K562 (cell line): Measurements from ENCODE around the gene SHISA5. TPM values are rescaled to one million over a fixed set of nuclear protein-coding genes. Genes with fewer than 3 reads are reported as not detected.

Source experiments
- ATAC-seq: fragments of 200-7000 bp; cut with Tn5 transposase; 3 replicates; pipeline ENCODE4 v1.9.1; 2020; ENCODE audit warnings: moderate library complexity
- BruUV-seq: library from RNA; stranded (reverse); fragments of 400-500 nt; replicated peaks from 2 replicates; lab custom pipeline; 2021; lab: Mats Ljungman, UMichigan
- CTCF ChIA-PET: fragments of 300-600 bp; formaldehyde crosslinking; extraction: SDS; loops from one replicate; lab custom pipeline; 2021; ENCODE audit warnings: low intra/inter-chr PET ratio; lab: Yijun Ruan, JAX
- POLR2A ChIA-PET: fragments of 300-600, 350-650 bp; sonication (Branson Sonifier 250); formaldehyde crosslinking; extraction: SDS; loops from one replicate; lab custom pipeline; 2021; ENCODE audit warnings: antibody characterized with exemption, inconsistent platforms; lab: Yijun Ruan, JAX
- DNase-seq, 4 experiments: peaks; one replicate each; pipeline versions ENCODE4 v3.0.0 to v3.0.0-alpha.2; 2011 to 2018; ENCODE audit warnings: low spot score in 3 of 4, mixed read lengths in 3 of 4; ENCODE audit errors: extremely low read depth in 1 of 4
- FAIRE-seq: peaks from 2 replicates; lab custom pipeline; 2011; peaks lifted over from hg19 to GRCh38; lab: Jason Lieb, UNC
- H2AFZ ChIP-seq: 2 replicates; pipeline ENCODE4 v1.6.0; 2011; ENCODE audit warnings: low read depth, low read length, control low read depth, inconsistent platforms
- H3K27ac ChIP-seq: fragments of 200-600 bp; 3 replicates; pipeline ENCODE4 v1.8.0; 2011; ENCODE audit warnings: low read depth, mild to moderate bottlenecking, control low read depth, inconsistent platforms, low read length, moderate library complexity, mixed read lengths; ENCODE audit errors: extremely low read depth
- H3K27me3 ChIP-seq, 2 experiments: fragments of 300-600 bp in 1 of 2; 2 replicates in 1 of 2; 3 replicates in 1 of 2; pipeline versions ENCODE4 v1.6.0 to v1.8.0; 2011; ENCODE audit warnings: inconsistent platforms in 2 of 2, low read length in 2 of 2, mild to moderate bottlenecking in 1 of 2, mixed read lengths in 1 of 2, moderate library complexity in 1 of 2; ENCODE audit not compliant: control insufficient read depth in 2 of 2, insufficient read depth in 2 of 2
- H3K36me3 ChIP-seq: fragments of 300-600 bp; 3 replicates; pipeline ENCODE4 v1.8.0; 2011; ENCODE audit warnings: mild to moderate bottlenecking, low read length, inconsistent platforms; ENCODE audit not compliant: control insufficient read depth, insufficient read depth
- H3K4me1 ChIP-seq, 2 experiments: fragments of 200-600 bp in 1 of 2; replicated peaks in 1 of 2; 2 replicates in 1 of 2; 3 replicates in 1 of 2; pipeline versions ENCODE4 v1.5.1 to v1.8.0; 2011; ENCODE audit warnings: inconsistent platforms in 2 of 2, low read length in 2 of 2, mild to moderate bottlenecking in 1 of 2, mixed read lengths in 1 of 2, moderate library complexity in 1 of 2; ENCODE audit not compliant: control insufficient read depth in 2 of 2, insufficient read depth in 2 of 2
- H3K4me2 ChIP-seq: 2 replicates; pipeline ENCODE4 v1.6.1; 2011; ENCODE audit warnings: low read length, control low read depth, inconsistent platforms, mixed read lengths; ENCODE audit not compliant: insufficient read depth
- H3K4me3 ChIP-seq: fragments of 200-600 bp; sonication (generic), shearing (Covaris generic); 2 replicates; pipeline ENCODE4 v1.5.1; 2016; ENCODE audit warnings: control low read depth, inconsistent platforms
- H3K79me2 ChIP-seq: fragments of 200-600 bp; 3 replicates; pipeline ENCODE4 v1.8.0; 2011; ENCODE audit warnings: low read length, inconsistent platforms; ENCODE audit not compliant: control insufficient read depth, insufficient read depth
- H3K9ac ChIP-seq, 2 experiments: 2 replicates each; pipeline versions ENCODE4 v1.6.0 to v1.6.1; 2011; ENCODE audit warnings: low read depth in 2 of 2, low read length in 2 of 2, control low read depth in 1 of 2, inconsistent platforms in 1 of 2, mild to moderate bottlenecking in 1 of 2, mixed read lengths in 1 of 2; ENCODE audit not compliant: insufficient read depth in 1 of 2
- H3K9me1 ChIP-seq: one replicate; pipeline ENCODE4 v1.6.0; 2011; ENCODE audit warnings: inconsistent platforms, mild to moderate bottlenecking, low read length, moderate library complexity; ENCODE audit not compliant: control insufficient read depth, insufficient read depth
- H3K9me3 ChIP-seq: replicated peaks from 2 replicates; pipeline ENCODE4 v1.5.1; 2011; ENCODE audit warnings: low read depth, low read length, inconsistent platforms; ENCODE audit not compliant: control insufficient read depth, insufficient read depth
- H4K20me1 ChIP-seq: replicated peaks from 2 replicates; pipeline ENCODE4 v1.6.1; 2011; ENCODE audit warnings: low read length, inconsistent platforms, mixed read lengths; ENCODE audit not compliant: control insufficient read depth, insufficient read depth
- HMGN3 ChIP-seq: IDR thresholded peaks from 2 replicates; pipeline ENCODE4 v1.6.1; 2011; ENCODE audit warnings: borderline replicate concordance, low read depth, mild to moderate bottlenecking, mixed read lengths, low read length; ENCODE audit not compliant: insufficient read length; ENCODE audit errors: extremely low read depth
- ZNF174 ChIP-seq: fragments of 250-450 bp; sonication (Bioruptor Pico); IDR thresholded peaks from 2 replicates; pipeline ENCODE4 v1.4.0; 2020; ENCODE audit warnings: mild to moderate bottlenecking
- WGBS: fragments of 100-300 bp; shearing (Covaris generic); methylation state at CpG from one replicate; pipeline ENCODE4 v1.1.6; 2016; ENCODE audit warnings: low coverage, mixed read lengths; ENCODE audit not compliant: insufficient coverage; ENCODE audit errors: missing lambda C conversion rate; 5-methylcytosine and 5-hydroxymethylcytosine counted together
- in situ Hi-C: fragments of 300-500 bp; cut with MboI; formaldehyde crosslinking; loops from 4 replicates; pipeline ENCODE4 v1.15.0; 2018; ENCODE audit warnings: inconsistent platforms, mixed read lengths
- intact Hi-C: fragments of 100-400 bp; cut with micrococcal nuclease; formaldehyde crosslinking; loops from 2 replicates; pipeline ENCODE4 v1.14.2; 2022
- polyA plus RNA-seq, 8 experiments: library from polyadenylated mRNA; depleted of rRNA in 4 of 8; stranded (reverse) in 5 of 8; unstranded in 3 of 8; fragments of >200 nt; fragmentation: Nextera tagmentation in 2 of 8; fragmentation: Illumina TruSeq in 1 of 8; extraction: Ambion mirVana in 2 of 8; extraction: Trizol in 1 of 8; gene quantifications; 2 replicates each; pipeline versions ENCODE4 v1.2.1 to v1.2.3, GENCODE V29; 2011 to 2014; ENCODE audit warnings: inconsistent platforms in 1 of 8, missing spikeins in 1 of 8
- total RNA-seq, 7 experiments: library from RNA; depleted of rRNA in 6 of 7; stranded (reverse); fragments of >200 nt in 6 of 7; fragmentation: Illumina TruSeq in 2 of 7; extraction: Trizol in 2 of 7; gene quantifications; 2 replicates each; pipeline versions ENCODE4 v1.2.1 to v1.2.3, GENCODE V29; 2011 to 2021; ENCODE audit warnings: low replicate concordance in 1 of 7
- TF ChIP-seq, protein P1 (sequence below), 2 experiments: IDR thresholded peaks; 2 replicates each; pipeline ENCODE4 v1.6.1; 2012; ENCODE audit warnings: improper control_type of control experiment in 2 of 2, low read depth in 2 of 2, low read length in 2 of 2, borderline replicate concordance in 1 of 2

The SHISA5 gene
- total and polyA plus RNA-seq, 9 of the 15 experiments (the other 6 are each of a cell fraction or from before 2014, with no cell fraction given) = 8.4 to 85.8 (median 56.1) TPM

DNA sequence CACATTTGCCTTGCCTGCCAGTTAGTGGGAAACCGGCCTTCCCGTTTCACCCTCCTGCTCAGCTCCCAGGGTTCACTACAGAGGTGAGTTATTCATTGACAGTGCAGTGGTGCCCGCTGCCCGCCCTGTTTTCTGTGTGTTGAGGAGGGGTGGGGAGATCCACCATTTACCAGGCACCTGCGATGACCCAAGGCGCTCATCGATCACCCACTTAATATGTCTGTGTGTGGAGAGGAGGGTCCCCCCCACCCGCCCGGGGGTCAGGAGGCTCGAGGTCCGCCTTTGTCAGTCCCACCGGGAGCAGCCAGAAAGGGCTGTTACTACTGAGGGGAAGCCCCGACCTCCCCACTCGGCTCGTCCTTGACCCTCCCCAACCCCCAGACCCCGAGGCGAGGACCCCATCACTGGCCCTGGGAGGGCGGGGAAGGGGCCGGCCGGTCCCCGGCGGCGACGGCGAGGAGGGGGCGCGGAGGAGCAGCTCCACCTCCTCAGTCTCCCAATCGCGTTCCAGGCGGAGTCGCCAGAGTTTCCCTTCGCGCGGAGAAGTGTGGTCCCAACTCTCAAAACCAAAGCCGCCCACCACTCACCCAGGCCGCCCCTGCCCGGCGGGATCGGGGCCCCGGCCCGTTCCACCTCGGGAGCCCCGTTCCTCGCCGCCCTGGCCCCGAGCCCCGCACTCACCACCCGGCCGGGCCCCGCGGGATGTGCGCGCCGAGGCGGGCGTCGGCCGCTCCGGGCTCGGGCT, 75.2 kb downstream of the SHISA5 start:
- Histone ChIP-seq H3K27ac (peak overlapping the region; percentile 68; the same call in 1 of the 3 replicates), H3K4me1 (peaks cover 3 to 42% of the 10 kb centered on the region in 2 experiments; a peak in 4 of 5 replicates), H3K9ac (peak overlapping the region; percentile 59 to 85; a peak in 3 of 4 replicates), H2AFZ (peak overlapping the region; percentile 59), H3K9me3 (no peaks in the 10 kb centered on the region), H3K9me1 (no peaks in the 10 kb centered on the region), H3K36me3 (peaks cover 22% of the 10 kb centered on the region; the same call in 2 of the 3 replicates), H3K79me2 (no peaks in the 10 kb centered on the region; the same call in 2 of the 3 replicates), H3K27me3 (no peaks in the 10 kb centered on the region), H3K4me2 (peak overlapping the region; percentile 66; the same call in 1 of the 2 replicates), H4K20me1 (no peaks in the 10 kb centered on the region), H3K4me3 (peak overlapping the region; percentile 57)
- intact Hi-C loops (no loop called here), in situ Hi-C loops (no loop called here)
- FAIRE-seq (no peak), ATAC-seq (peak; percentile 60), DNase-seq (peak in 2 of 4 experiments; percentile 41 to 48)
- ChIA-PET POLR2A (no interaction called here), CTCF (interaction anchor here (0.6 kb wide), 1 partner anchor 130 kb away, joined by 3 read pairs; no protein-coding TSS in a partner anchor)
- 8% methylated on average over 11 of the region's 60 CpGs for WGBS
- BruUV-seq = no TSS peak
- TF ChIP-seq, protein P1, sequence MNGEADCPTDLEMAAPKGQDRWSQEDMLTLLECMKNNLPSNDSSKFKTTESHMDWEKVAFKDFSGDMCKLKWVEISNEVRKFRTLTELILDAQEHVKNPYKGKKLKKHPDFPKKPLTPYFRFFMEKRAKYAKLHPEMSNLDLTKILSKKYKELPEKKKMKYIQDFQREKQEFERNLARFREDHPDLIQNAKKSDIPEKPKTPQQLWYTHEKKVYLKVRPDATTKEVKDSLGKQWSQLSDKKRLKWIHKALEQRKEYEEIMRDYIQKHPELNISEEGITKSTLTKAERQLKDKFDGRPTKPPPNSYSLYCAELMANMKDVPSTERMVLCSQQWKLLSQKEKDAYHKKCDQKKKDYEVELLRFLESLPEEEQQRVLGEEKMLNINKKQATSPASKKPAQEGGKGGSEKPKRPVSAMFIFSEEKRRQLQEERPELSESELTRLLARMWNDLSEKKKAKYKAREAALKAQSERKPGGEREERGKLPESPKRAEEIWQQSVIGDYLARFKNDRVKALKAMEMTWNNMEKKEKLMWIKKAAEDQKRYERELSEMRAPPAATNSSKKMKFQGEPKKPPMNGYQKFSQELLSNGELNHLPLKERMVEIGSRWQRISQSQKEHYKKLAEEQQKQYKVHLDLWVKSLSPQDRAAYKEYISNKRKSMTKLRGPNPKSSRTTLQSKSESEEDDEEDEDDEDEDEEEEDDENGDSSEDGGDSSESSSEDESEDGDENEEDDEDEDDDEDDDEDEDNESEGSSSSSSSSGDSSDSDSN (IDR thresholded peaks at IDR 0.05; ENCODE audit: borderline replicate concordance in 1 of 2, low read depth in 2 of 2, low read length in 2 of 2) = 0 out of 4 replicates have a peak, but pooled peaks of 1 of the 2 experiments have one; percentile 74
- TF ChIP-seq HMGN3 (peak; percentile 15), ZNF174 (CRISPR knock-in tag) (no peak)
